Suppressor macrophage (primary cell): ENCODE measurements around the gene NFIC.
"Not testable (repeated sequence)": the region's sequence is repeated elsewhere in the genome, so short reads cannot be mapped to it uniquely, and the experiment has no call there.

ENCODE experiments used
- DNase-seq, 4 experiments: peaks; one replicate each; pipeline ENCODE4 v3.0.0-alpha.2; 2020 to 2022
- total RNA-seq, 17 experiments: gene quantifications; one replicate each; lab custom pipeline; 2026; ENCODE audit warnings: mixed read lengths in 6 of 17, inconsistent platforms in 3 of 17; lab: John Stamatoyannopoulos, UW

Gene NFIC
- total RNA-seq: 1.9 to 115 (median 13.0) reads per million in 17 experiments

DNA sequence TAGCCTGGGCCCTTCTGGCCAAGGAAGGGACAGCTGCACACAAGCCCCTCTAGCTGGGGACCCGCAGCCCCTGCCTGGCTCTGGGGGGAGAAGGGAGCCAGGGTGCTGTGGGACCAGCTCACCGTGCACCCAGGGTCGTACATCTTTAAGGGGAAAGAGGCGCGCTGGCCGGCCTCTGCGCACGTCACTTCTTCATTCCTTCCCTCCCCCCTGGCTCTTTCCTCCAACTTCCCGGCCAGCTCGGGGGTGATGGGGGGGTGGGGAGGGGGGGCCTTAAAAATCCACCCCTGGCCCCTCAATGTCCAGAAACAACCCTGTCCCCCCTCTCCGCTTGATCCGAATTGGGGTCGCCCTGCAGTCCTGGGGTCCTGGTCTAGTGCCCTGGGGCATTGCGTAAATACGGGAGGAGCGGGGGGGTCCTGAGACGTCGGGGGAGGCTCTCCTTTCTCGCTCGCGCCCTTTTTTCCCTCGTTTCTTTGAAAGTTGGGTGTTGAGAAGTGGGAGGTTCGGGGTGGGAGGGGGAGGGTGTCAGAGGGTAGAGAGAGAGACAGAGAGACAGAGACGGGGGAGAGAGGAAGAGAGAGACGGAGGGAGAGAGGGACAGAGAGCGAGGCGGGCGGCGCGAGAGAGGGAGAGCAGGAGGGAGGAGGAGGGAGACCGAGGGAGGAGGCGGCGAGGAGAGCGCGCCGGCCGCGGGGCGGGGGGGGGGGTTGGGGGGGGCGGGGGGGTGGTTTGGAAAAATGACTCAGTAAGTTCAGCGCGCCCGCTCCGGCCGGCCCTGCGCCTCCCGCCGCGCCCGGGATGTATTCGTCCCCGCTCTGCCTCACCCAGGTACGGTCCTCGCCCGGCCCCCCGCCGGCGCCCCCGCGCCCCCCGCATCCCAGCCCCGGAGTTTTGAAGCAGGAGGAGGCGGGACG is at the start of gene NFIC:
TSS of gene NFIC (plus strand) at position 748 of the 917 bp plus-strand sequence. CDS start at position 802, 54 bp downstream.
- DNase-seq: peak; percentile 53 to 85 (median 76)

GRCh38 chr19:3316659-3317207 is 49.6 kb upstream of the NFIC start:
- DNase-seq: no peak

GRCh38 chr19:3319643-3320353 is 46.6 kb upstream of the NFIC start:
- no peak for DNase-seq

DNA sequence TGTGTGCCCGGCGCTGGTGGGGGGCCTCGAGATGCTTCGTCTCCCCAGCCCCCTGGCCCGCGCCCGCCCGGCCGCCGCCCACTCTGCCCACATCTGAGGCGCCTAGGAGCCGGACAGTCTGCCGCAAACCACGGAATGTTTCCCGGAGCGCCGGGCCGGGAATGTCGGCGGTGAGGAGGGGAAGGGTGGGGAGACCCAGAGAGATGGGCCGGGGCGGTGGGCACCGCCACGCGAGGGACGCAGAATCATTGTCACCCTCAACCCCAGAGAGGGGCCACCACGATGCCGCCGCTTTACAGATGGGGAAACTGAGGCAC is 46.1 kb upstream of the NFIC start:
- DNase-seq: no peak

GRCh38 chr19:3320853-3321252 is 45.5 kb upstream of the NFIC start:
- no peak for DNase-seq

GRCh38 chr19:3321696-3322095 is 44.7 kb upstream of the NFIC start:
- DNase-seq: no peak

DNA sequence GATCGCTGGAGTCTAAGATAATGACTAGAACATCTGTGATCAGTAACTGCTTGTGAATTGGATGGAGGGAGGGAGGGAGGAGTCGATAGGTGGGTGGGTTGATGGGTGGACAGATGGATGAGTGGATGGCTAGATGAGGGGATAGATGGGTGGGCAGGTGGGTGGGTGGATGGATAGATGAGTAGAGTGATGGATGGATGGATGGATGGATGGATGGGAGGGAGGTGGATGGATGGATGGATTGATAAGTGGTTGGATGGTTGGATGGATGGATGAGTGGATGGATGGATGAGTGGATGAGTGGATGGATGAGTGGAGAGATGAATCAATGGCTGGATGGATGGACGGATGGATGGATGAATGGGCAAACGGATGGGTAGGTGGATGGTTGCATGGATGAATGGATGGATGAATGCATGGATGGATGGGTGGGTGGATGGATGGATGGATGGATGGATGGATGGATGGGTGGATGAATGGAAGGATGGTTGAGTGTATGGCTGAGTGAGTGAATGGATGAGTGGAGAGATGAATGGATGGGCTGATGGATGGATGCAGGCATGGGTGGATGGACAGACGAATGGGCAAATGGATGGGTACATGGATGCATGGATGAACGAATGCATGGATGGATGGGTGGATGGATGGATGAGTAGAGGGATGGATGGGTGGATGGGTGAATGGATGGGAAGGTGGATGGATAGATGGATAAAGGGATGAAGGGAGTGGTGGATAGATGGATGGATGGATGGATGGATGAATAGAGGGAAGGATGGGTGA is 44.0 kb upstream of the NFIC start:
- DNase-seq: no peak

GRCh38 chr19:3323026-3323425 is 43.4 kb upstream of the NFIC start:
- DNase-seq: no peak

- DNase-seq: no peak
Measured at GRCh38 chr19:3323658-3324057, 42.7 kb upstream of the NFIC start.

DNA sequence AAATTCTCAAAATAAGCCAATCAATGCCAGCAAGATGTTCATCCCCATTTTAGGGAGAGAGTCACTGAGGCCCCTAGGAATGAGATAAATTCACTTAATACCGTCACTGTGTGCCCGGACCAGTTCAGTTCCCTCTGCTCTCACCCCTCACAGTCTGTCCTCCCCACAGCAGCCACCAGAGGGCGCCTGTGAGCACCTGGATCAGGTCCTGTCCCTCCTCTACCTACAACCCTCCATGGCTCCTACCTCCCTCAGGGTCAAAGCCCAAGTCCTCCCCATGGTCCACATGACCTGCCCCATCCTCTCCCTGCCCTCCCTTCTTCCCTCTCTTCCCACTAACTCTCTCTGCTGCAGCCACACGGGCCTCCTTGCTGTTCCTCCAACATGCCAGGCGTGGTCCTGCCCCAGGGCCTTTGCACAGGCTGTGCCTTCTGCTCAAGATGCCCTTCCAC is 42.0 kb upstream of the NFIC start:
- peak; percentile 58 to 83 (median 74) for DNase-seq

DNA sequence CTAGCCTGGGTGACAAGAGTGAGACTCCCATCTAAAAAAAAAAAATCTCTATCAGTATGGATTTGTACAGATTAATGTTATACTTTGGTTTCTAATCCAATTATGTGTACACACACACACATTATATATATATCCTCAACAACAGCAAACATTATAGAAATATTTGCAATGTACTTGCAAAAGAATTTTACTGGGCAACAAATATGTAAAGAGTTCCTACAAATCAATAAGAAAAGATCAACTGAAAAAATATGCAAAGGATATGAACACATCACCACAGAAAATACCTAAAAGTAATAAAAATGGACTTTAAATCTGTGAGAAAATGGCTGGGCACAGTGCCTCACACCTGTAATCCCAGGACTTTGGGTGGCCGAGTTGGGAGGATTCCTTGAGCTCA is 40.9 kb upstream of the NFIC start:
- DNase-seq: no peak

GRCh38 chr19:3328743-3329142 is 37.6 kb upstream of the NFIC start:
- no peak for DNase-seq

DNA sequence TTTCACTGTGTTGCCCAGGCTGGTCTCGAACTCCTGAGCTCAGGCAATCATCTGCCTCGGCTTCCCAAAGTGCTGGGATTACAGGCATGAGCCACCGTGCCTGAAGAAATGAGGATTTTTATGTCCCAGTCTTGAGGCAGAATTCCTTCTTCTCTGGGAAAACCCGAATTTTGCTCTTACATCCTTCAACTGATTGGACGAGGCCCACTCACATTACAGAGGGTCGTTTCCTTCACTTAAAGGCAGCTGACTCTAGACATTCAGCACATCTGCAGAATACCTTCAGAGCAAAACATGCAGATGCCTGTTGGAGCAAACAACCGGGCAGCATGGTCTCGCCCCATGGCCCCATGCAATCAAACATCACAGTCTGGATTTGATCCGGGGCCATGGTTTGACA is 36.3 kb upstream of the NFIC start:
- DNase-seq: no peak

DNA sequence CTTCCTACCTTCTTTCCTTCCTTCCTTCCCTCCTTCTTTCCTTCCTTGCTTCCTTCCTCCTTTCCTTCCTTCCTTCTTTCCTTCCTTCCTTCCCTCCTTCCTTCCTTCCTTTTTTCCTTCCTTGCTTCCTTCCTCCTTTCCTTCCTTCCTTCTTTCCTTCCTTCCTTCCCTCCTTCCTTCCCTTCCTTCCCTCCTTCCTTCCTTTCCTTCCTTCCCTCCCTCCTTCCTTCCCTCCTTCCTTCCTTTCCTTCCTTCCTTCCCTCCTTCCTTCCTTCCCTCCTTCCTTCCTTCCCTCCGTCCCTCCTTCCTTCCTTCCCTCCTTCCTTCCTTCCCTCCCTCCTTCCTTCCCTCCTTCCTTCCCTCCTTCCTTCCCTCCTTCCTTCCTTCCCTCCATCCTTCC is 34.2 kb upstream of the NFIC start:
- DNase-seq: not testable (repeated sequence)

DNA sequence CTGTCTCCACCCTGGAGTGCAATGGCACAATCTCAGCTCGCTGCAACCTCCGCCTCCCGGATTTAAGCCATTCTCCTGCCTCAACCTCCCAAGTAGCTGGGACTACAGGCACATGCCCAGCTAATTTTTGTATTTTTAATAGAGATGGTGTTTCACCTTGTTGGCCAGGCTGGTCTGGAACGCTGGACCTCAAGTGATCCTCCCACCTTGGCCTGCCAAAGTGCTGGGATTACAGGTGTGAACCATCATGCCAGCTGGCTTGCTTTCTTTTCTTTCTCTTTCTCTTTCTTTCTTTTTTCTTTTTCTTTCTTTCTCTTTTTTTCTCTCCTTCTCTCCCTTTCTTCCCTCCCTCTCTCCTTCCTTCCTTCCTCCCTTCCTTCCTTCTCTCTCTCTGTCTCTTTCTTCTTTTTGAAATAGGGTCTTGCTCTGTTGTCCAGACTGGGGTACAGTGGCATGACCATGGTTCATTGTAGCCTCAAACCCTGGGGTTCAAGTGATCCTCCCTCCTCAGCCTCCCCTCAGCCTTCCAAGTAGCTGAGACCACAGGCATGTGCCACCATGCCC is 33.3 kb upstream of the NFIC start:
- DNase-seq: no peak

DNA sequence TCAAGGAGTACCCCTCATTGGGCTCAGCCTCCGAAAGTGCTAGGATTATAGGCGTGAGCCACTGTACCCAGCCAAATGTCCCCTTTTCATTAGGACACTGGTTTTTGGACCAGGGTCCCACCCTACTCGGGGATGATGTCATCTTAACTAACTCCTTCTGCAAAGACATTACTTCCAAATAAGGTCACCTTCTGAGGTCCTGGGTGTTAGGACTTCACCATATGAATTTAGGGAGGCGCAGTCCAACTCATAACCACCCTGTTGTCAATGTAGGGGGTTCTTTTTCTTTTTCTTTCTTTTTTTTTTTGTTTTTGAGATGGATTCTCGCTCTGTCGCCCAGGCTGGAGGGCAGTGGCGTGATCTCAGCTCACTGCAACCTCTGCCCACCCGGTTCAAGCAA is 32.7 kb upstream of the NFIC start:
- DNase-seq: no peak

DNA sequence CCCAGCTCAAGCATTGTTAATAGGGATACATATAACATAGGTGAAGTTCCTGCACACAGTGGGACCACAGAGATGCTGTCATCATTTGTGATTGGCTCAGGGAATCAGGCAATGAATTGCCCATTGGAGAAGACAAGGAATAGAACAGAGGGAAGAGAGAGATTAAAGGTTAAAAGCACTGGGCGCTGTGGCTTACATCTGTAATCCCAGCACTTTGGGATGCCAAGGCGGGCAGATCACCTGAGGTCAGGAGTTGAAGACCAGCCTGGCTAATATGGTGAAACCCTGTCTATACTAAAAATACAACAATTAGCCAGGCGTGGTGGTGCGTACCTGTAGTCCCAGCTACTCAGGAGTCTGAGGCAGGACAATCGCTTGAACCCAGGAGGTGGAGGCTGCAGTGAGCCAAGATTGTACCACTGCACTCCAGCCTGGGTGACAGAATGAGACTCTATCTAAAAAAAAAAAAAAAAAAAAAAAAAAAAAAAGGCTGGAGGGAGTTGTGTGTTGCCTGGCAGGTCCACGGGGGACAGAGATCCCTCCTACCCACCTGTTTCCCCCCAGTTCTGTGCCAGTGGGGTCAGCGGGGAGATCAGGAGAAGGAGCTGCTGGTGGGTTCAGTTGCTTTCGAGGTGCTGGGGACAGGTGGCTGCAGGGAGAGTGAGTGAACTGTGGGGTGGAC is 31.5 kb upstream of the NFIC start:
- DNase-seq: not testable (repeated sequence)

DNA sequence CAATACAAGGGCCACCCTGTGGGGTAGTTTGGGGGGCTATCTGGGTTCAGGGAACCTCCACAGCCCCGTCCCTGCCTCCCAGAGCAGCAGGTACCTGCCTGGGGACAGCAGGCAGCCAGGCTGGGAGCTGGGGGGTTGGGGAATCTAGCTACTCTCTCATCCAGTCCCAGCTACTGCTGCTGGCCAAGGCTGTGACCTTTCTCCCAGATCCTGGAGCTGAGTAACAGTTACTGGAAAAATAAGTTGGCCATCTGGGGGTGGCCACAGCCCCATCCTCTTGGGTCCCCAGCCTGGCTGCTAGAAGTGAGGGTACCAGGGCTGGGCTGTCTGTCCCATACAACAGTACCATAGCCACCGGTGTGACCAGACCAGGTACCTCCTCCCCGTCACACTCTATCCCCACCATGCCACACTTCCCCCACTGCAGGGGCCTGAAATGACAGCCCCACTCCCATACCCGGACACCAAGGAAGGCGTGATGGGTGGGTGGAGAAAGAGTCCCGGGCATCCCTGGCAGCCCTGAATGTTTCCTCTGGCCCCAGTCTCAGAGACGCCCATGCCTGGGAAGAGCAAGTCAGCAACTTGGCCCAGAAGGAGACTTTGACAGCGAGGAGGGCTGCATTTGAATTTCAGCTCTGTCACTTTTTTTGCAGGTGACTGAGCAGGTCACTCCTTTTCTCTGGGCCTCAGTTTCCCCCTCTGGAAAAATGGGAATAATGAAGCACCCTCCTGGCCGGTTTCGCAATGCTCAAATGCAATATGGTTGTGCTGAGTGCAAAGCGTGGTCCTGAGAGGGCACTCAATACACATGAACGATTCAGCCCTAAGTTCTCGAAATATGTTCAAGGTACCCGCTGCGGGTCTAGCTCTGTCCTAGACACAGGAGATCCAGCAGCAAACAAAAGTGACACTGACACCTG is 30.7 kb upstream of the NFIC start:
- DNase-seq: no peak

GRCh38 chr19:3336351-3336679 is 30.1 kb upstream of the NFIC start:
- DNase-seq: no peak

DNA sequence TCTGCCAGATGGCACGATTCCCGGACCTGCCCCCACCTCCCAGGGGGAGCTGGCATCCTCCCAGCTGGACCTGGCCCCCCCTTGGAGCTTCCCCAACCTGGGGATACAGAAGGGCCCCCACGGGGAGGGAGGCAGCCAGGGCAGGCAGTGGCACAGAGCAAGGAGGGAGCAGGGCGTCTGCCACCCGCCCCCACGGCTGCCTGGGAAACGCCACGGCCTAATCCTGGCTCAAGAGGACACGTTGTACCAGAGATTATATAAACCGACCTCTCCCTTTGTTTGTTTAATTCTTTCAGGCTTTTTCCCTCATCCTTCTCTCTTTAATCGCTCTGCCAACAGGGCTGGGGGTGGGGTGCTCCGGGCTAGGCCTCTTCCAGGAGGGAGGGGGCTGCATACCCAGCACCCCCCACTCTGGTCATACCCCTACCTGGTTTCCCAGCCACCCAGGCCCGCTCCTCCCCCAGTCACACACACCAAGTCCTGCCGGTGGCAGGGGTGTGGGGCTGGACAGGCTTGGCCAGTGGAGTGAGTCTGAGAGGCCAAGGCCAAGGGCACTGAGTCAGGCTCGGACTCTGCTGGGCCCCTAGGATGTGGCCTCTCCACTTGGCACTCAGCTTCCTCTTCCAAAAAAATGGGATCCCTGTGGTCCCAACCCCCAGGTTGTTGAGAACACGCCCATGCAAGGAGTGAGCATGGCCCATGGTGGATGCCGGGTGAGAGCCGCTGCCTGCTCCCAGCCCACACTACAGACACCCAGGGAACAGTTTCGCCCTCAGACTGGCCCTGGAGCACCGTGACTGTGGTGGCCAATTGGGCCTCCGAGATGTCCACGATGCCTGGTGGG is 29.5 kb upstream of the NFIC start:
- DNase-seq: no peak
